OCI-LY7 (cell line): ENCODE measurements around the gene TSHZ2. TPM values are rescaled to one million over a fixed set of nuclear protein-coding genes. Genes with fewer than 3 reads are reported as not detected.

Experiments used
- BruUV-seq: library from RNA; stranded (reverse); fragments of 400-500 nt; replicated peaks from 2 replicates; lab custom pipeline; 2021; lab: Mats Ljungman, UMichigan
- CTCF ChIA-PET: fragments of 300-600 bp; sonication (Branson Sonifier 250); formaldehyde crosslinking; loops from one replicate; lab custom pipeline; 2022; ENCODE audit warnings: antibody characterized with exemption; ENCODE audit not compliant: unreplicated experiment; lab: Charles Lee
- POLR2A ChIA-PET: fragments of 300-600 bp; sonication (Branson Sonifier 250); formaldehyde crosslinking; loops from one replicate; lab custom pipeline; 2022; ENCODE audit warnings: antibody characterized with exemption; lab: Charles Lee
- DNase-seq: peaks from one replicate; pipeline ENCODE4 v3.0.0-alpha.2; 2015; ENCODE audit warnings: low spot score
- H2AFZ ChIP-seq: fragments of 200-600 bp; sonication (generic), shearing (Covaris generic); 2 replicates; pipeline ENCODE4 v1.6.1; 2014; ENCODE audit warnings: mild to moderate bottlenecking, antibody characterized with exemption, low read length, moderate library complexity
- H3K27ac ChIP-seq: fragments of 200-600 bp; sonication (generic); 2 replicates; pipeline ENCODE4 v1.5.1; 2014; ENCODE audit warnings: mixed run types, low read depth, mild to moderate bottlenecking, moderate library complexity, low read length, inconsistent platforms; ENCODE audit not compliant: poor library complexity, severe bottlenecking
- H3K36me3 ChIP-seq: fragments of 200-600 bp; sonication (generic); 2 replicates; pipeline ENCODE4 v1.6.1; 2014; ENCODE audit warnings: mild to moderate bottlenecking, antibody characterized with exemption, low read length, moderate library complexity, mixed read lengths; ENCODE audit not compliant: insufficient read depth
- H3K4me1 ChIP-seq: fragments of 200-600 bp; sonication (generic); 2 replicates; pipeline ENCODE4 v1.5.1; 2014; ENCODE audit warnings: mild to moderate bottlenecking, low read length; ENCODE audit not compliant: insufficient read depth, poor library complexity, severe bottlenecking
- H3K4me2 ChIP-seq: fragments of 200-600 bp; sonication (generic); 2 replicates; pipeline ENCODE4 v1.6.1; 2014; ENCODE audit warnings: mild to moderate bottlenecking, low read length
- H3K4me3 ChIP-seq: fragments of 200-600 bp; sonication (generic); 2 replicates; pipeline ENCODE4 v1.5.1; 2014; ENCODE audit warnings: mild to moderate bottlenecking, low read depth, low read length; ENCODE audit not compliant: poor library complexity, severe bottlenecking
- H3K79me2 ChIP-seq: fragments of 200-600 bp; sonication (generic); 2 replicates; pipeline ENCODE4 v1.6.1; 2016; ENCODE audit warnings: low read depth, mild to moderate bottlenecking, low read length, moderate library complexity, mixed read lengths; ENCODE audit not compliant: insufficient read depth
- H3K9me2 ChIP-seq: fragments of 200-600 bp; sonication (generic); 2 replicates; pipeline ENCODE4 v1.6.1; 2016; ENCODE audit warnings: mild to moderate bottlenecking, low read length, mixed read lengths; ENCODE audit not compliant: insufficient read depth
- H3K9me3 ChIP-seq: fragments of 200-600 bp; sonication (generic); 2 replicates; pipeline ENCODE4 v1.6.1; 2014; ENCODE audit warnings: mild to moderate bottlenecking, mixed run types, low read length, mixed read lengths
- H4K20me1 ChIP-seq: fragments of 200-600 bp; sonication (generic); 2 replicates; pipeline ENCODE4 v1.6.1; 2014; ENCODE audit warnings: mild to moderate bottlenecking, antibody characterized with exemption, low read length, moderate library complexity, mixed read lengths; ENCODE audit not compliant: insufficient read depth
- CTCF ChIP-seq: fragments of 200-600 bp; sonication (generic); conservative IDR thresholded peaks from 2 replicates; pipeline ENCODE4 v1.5.1; 2014; ENCODE audit warnings: mild to moderate bottlenecking, antibody characterized with exemption, low read length, moderate library complexity, mixed read lengths
- EZH2phosphoT487 ChIP-seq: fragments of 200-600 bp; sonication (generic); IDR thresholded peaks from 2 replicates; pipeline ENCODE4 v1.6.1; 2018; ENCODE audit warnings: low read depth, borderline replicate concordance, mild to moderate bottlenecking, mixed run types, antibody characterized with exemption, low read length, moderate library complexity, mixed read lengths
- intact Hi-C: fragments of 100-400 bp; cut with micrococcal nuclease; formaldehyde crosslinking; loops from one replicate; pipeline ENCODE4 v1.10.0; 2022; ENCODE audit not compliant: unreplicated experiment
- total RNA-seq, 2 experiments: library from RNA; depleted of rRNA in 1 of 2; stranded (reverse); fragments of >200 nt in 1 of 2; shearing (Covaris generic) in 1 of 2; gene quantifications; 2 replicates each; pipeline ENCODE4 v1.2.3, GENCODE V29; 2014 to 2022

TSHZ2 gene
- total RNA-seq, 2 experiments from 2014 or later = not detected

GRCh38 chr20:53238121-53238660 lies 266.0 kb downstream of the TSHZ2 start:
- BruUV-seq = no TSS peak
- Histone ChIP-seq H3K4me3 (no peak overlapping the region), H3K4me2 (no peak overlapping the region), H3K27ac (no peak overlapping the region), H4K20me1 (no peaks in the 10 kb centered on the region), H3K79me2 (no peaks in the 10 kb centered on the region), H3K9me3 (no peaks in the 10 kb centered on the region; the same call in 1 of the 2 replicates), H3K9me2 (no peaks in the 10 kb centered on the region), H2AFZ (no peak overlapping the region), H3K36me3 (no peaks in the 10 kb centered on the region), H3K4me1 (no peaks in the 10 kb centered on the region)
- intact Hi-C loops = no loop called here
- no peak for TF ChIP-seq EZH2phosphoT487
- ChIA-PET POLR2A (no interaction called here), CTCF (no interaction called here)
- no peak for DNase-seq

- no peaks in the 10 kb centered on the region for H4K20me1 ChIP-seq
- intact Hi-C loops = no loop called here
- no peaks in the 10 kb centered on the region for H3K79me2 ChIP-seq
- BruUV-seq = no TSS peak
- POLR2A ChIA-PET = interaction anchor here (0.5 kb wide), 1 partner anchor 772 kb away, joined by 3 read pairs; no protein-coding TSS in a partner anchor
- H3K9me2 ChIP-seq = no peaks in the 10 kb centered on the region
- no peak for TF ChIP-seq CTCF
- TF ChIP-seq EZH2phosphoT487 = no peak
- DNase-seq = no peak
- no peaks in the 10 kb centered on the region for H3K4me1 ChIP-seq
- H3K9me3 ChIP-seq = no peaks in the 10 kb centered on the region
- no peak overlapping the region for H2AFZ ChIP-seq
- H3K4me2 ChIP-seq = no peak overlapping the region
- H3K4me3 ChIP-seq = no peak overlapping the region
- CTCF ChIA-PET = no interaction called here
- no peak overlapping the region for H3K27ac ChIP-seq
- no peaks in the 10 kb centered on the region for H3K36me3 ChIP-seq
Measured at GRCh38 chr20:53243152-53243551, 271.0 kb downstream of the TSHZ2 start.

- Histone ChIP-seq H2AFZ (no peak overlapping the region), H3K4me2 (no peak overlapping the region), H3K27ac (no peak overlapping the region), H3K9me3 (no peaks in the 10 kb centered on the region), H3K4me3 (no peak overlapping the region), H3K4me1 (no peaks in the 10 kb centered on the region), H3K9me2 (no peaks in the 10 kb centered on the region), H3K36me3 (no peaks in the 10 kb centered on the region), H4K20me1 (no peaks in the 10 kb centered on the region), H3K79me2 (no peaks in the 10 kb centered on the region)
- TF ChIP-seq CTCF (no peak), EZH2phosphoT487 (no peak)
- ChIA-PET CTCF (no interaction called here), POLR2A (no interaction called here)
- intact Hi-C loops = no loop called here
- DNase-seq = no peak
- BruUV-seq = no TSS peak
Measured at GRCh38 chr20:53244711-53245110, 272.6 kb downstream of the TSHZ2 start.
